B cell (primary cell): Measurements from ENCODE around the gene NEGR1.

Source experiments
- CTCF ChIP-seq: fragments of 200-600 bp; IDR thresholded peaks from one replicate; pipeline ENCODE4 v1.8.0; 2022; ENCODE audit warnings: antibody characterized with exemption, mild to moderate bottlenecking
- EZH2 ChIP-seq: IDR thresholded peaks from 2 replicates; pipeline ENCODE4 v1.6.1; 2012; ENCODE audit warnings: borderline replicate concordance, low read depth, mild to moderate bottlenecking, moderate library complexity, low read length; ENCODE audit not compliant: insufficient read depth, poor library complexity, severe bottlenecking

- no peak for TF ChIP-seq EZH2
- no peak for TF ChIP-seq CTCF
Measured at GRCh38 chr1:72283307-72284083, 1.2 kb upstream of the NEGR1 start.
